K562 (cell line): ENCODE results near the gene CORO2A. TPM values are rescaled to one million over a fixed set of nuclear protein-coding genes. Genes with fewer than 3 reads are reported as not detected.
A peak's percentile ranks its signal among the peaks of the same experiment; 100 is the strongest.

Experiments used
- CREBBP ChIP-seq: IDR thresholded peaks from one replicate; pipeline ENCODE4 v1.6.1; 2012; ENCODE audit warnings: low read depth, mild to moderate bottlenecking, control low read depth, inconsistent platforms, low read length
- FOXA3 ChIP-seq, 2 experiments: fragments of 450-650 bp in 1 of 2; sonication (generic) in 1 of 2; formaldehyde crosslinking; IDR thresholded peaks in 1 of 2; conservative IDR thresholded peaks in 1 of 2; 2 replicates each; pipeline versions ENCODE4 v1.4.0 to v1.8.0; 2020 to 2022; ENCODE audit warnings: mild to moderate bottlenecking in 2 of 2, missing genetic modification reagents in 1 of 2
- NR2C1 ChIP-seq, 2 experiments: fragments of 450-650 bp; IDR thresholded peaks; 2 replicates each; pipeline ENCODE4 v1.6.1; 2017; ENCODE audit warnings: mild to moderate bottlenecking in 2 of 2, antibody characterized with exemption in 1 of 2, inconsistent platforms in 1 of 2, missing compliant biosample characterization in 1 of 2, missing genetic modification characterization in 1 of 2
- RHOXF2B ChIP-seq: fragments of 250-450 bp; sonication (Bioruptor Pico); conservative IDR thresholded peaks from 2 replicates; pipeline ENCODE4 v1.5.1; 2021
- SETDB1 ChIP-seq: IDR thresholded peaks from one replicate; pipeline ENCODE4 v1.6.1; 2012; ENCODE audit warnings: low read length, control low read depth, inconsistent platforms
- ZNF134 ChIP-seq: fragments of 250-450 bp; sonication (Bioruptor Pico); conservative IDR thresholded peaks from 2 replicates; pipeline ENCODE4 v1.4.0; 2020
- polyA plus RNA-seq, 8 experiments: library from polyadenylated mRNA; depleted of rRNA in 4 of 8; stranded (reverse) in 5 of 8; unstranded in 3 of 8; fragments of >200 nt; fragmentation: Nextera tagmentation in 2 of 8; fragmentation: Illumina TruSeq in 1 of 8; extraction: Ambion mirVana in 2 of 8; extraction: Trizol in 1 of 8; gene quantifications; 2 replicates each; pipeline versions ENCODE4 v1.2.1 to v1.2.3, GENCODE V29; 2011 to 2014; ENCODE audit warnings: inconsistent platforms in 1 of 8, missing spikeins in 1 of 8
- total RNA-seq, 7 experiments: library from RNA; depleted of rRNA in 6 of 7; stranded (reverse); fragments of >200 nt in 6 of 7; fragmentation: Illumina TruSeq in 2 of 7; extraction: Trizol in 2 of 7; gene quantifications; 2 replicates each; pipeline versions ENCODE4 v1.2.1 to v1.2.3, GENCODE V29; 2011 to 2021; ENCODE audit warnings: low replicate concordance in 1 of 7
- TF ChIP-seq, protein P1 (sequence below): fragments of 250-450 bp; sonication (Bioruptor Pico); IDR thresholded peaks from 2 replicates; pipeline ENCODE4 v1.8.0; 2021; ENCODE audit warnings: mild to moderate bottlenecking, moderate library complexity
- TF ChIP-seq, protein P2 (sequence below), 2 experiments: fragments of 450-650 bp; formaldehyde crosslinking in 1 of 2; IDR thresholded peaks; 2 replicates each; pipeline versions ENCODE4 v1.4.0 to v1.6.1; 2014 to 2020; ENCODE audit warnings: mild to moderate bottlenecking in 2 of 2, borderline replicate concordance in 1 of 2, low read depth in 1 of 2
- TF ChIP-seq, protein P3 (sequence below): fragments of 200-800 bp; sonication (Bioruptor generic); IDR thresholded peaks from 2 replicates; pipeline ENCODE4 v1.6.1; 2016; ENCODE audit warnings: missing genetic modification characterization, missing compliant biosample characterization
- TF ChIP-seq, protein P4 (sequence below): fragments of 250-450 bp; sonication (Bioruptor Pico); IDR thresholded peaks from 2 replicates; pipeline ENCODE4 v1.8.0; 2021; ENCODE audit warnings: moderate library complexity, mild to moderate bottlenecking, inconsistent platforms

The CORO2A gene
- total and polyA plus RNA-seq, 9 of the 15 experiments (the other 6 are each of a cell fraction or from before 2014, with no cell fraction given): 9.5 to 26.6 (median 18.0) TPM

DNA sequence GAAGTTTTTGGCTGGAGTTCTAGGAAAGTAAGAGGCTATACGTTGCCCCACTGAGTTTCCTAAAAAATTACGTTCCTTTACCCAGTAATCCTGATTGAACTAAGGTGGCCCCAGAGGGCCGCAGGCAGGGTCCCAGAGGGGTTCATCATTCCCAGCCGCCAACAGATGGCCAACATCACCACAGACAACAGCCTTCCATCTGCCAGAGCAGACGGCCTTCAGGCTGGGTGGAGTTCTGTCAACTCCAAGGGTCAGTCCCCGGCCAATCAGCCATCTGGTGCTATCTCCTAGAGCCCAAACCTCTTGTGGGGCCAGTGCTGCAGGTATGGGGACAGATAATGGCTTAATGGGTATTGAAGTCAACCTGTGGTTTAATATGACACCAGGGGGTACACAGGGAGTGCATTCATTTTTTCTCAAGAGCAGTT, 32.6 kb upstream of the CORO2A start (continued):
- TF ChIP-seq, protein P1, sequence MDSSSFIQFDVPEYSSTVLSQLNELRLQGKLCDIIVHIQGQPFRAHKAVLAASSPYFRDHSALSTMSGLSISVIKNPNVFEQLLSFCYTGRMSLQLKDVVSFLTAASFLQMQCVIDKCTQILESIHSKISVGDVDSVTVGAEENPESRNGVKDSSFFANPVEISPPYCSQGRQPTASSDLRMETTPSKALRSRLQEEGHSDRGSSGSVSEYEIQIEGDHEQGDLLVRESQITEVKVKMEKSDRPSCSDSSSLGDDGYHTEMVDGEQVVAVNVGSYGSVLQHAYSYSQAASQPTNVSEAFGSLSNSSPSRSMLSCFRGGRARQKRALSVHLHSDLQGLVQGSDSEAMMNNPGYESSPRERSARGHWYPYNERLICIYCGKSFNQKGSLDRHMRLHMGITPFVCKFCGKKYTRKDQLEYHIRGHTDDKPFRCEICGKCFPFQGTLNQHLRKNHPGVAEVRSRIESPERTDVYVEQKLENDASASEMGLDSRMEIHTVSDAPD (CRISPR knock-in tag): no peak
- TF ChIP-seq, protein P2, sequence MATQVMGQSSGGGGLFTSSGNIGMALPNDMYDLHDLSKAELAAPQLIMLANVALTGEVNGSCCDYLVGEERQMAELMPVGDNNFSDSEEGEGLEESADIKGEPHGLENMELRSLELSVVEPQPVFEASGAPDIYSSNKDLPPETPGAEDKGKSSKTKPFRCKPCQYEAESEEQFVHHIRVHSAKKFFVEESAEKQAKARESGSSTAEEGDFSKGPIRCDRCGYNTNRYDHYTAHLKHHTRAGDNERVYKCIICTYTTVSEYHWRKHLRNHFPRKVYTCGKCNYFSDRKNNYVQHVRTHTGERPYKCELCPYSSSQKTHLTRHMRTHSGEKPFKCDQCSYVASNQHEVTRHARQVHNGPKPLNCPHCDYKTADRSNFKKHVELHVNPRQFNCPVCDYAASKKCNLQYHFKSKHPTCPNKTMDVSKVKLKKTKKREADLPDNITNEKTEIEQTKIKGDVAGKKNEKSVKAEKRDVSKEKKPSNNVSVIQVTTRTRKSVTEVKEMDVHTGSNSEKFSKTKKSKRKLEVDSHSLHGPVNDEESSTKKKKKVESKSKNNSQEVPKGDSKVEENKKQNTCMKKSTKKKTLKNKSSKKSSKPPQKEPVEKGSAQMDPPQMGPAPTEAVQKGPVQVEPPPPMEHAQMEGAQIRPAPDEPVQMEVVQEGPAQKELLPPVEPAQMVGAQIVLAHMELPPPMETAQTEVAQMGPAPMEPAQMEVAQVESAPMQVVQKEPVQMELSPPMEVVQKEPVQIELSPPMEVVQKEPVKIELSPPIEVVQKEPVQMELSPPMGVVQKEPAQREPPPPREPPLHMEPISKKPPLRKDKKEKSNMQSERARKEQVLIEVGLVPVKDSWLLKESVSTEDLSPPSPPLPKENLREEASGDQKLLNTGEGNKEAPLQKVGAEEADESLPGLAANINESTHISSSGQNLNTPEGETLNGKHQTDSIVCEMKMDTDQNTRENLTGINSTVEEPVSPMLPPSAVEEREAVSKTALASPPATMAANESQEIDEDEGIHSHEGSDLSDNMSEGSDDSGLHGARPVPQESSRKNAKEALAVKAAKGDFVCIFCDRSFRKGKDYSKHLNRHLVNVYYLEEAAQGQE (IDR thresholded peaks at IDR 0.05; ENCODE audit: borderline replicate concordance): peak; percentile 13; the same call in 1 of the 2 replicates
- TF ChIP-seq, protein P2 (CRISPR knock-in tag; IDR thresholded peaks at IDR 0.05; ENCODE audit: low read depth): no peak
- TF ChIP-seq, protein P3, sequence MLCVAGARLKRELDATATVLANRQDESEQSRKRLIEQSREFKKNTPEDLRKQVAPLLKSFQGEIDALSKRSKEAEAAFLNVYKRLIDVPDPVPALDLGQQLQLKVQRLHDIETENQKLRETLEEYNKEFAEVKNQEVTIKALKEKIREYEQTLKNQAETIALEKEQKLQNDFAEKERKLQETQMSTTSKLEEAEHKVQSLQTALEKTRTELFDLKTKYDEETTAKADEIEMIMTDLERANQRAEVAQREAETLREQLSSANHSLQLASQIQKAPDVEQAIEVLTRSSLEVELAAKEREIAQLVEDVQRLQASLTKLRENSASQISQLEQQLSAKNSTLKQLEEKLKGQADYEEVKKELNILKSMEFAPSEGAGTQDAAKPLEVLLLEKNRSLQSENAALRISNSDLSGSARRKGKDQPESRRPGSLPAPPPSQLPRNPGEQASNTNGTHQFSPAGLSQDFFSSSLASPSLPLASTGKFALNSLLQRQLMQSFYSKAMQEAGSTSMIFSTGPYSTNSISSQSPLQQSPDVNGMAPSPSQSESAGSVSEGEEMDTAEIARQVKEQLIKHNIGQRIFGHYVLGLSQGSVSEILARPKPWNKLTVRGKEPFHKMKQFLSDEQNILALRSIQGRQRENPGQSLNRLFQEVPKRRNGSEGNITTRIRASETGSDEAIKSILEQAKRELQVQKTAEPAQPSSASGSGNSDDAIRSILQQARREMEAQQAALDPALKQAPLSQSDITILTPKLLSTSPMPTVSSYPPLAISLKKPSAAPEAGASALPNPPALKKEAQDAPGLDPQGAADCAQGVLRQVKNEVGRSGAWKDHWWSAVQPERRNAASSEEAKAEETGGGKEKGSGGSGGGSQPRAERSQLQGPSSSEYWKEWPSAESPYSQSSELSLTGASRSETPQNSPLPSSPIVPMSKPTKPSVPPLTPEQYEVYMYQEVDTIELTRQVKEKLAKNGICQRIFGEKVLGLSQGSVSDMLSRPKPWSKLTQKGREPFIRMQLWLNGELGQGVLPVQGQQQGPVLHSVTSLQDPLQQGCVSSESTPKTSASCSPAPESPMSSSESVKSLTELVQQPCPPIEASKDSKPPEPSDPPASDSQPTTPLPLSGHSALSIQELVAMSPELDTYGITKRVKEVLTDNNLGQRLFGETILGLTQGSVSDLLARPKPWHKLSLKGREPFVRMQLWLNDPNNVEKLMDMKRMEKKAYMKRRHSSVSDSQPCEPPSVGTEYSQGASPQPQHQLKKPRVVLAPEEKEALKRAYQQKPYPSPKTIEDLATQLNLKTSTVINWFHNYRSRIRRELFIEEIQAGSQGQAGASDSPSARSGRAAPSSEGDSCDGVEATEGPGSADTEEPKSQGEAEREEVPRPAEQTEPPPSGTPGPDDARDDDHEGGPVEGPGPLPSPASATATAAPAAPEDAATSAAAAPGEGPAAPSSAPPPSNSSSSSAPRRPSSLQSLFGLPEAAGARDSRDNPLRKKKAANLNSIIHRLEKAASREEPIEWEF: 0 out of 2 replicates have a peak, but pooled peaks have one; percentile 53
- TF ChIP-seq RHOXF2B (no peak), NR2C1 (IDR thresholded peaks at IDR 0.05) (peak; percentile 81), NR2C1 (tag; IDR thresholded peaks at IDR 0.05) (peak; percentile 80), FOXA3 (CRISPR knock-in tag; conservative IDR thresholded peaks at IDR 0.05 in 1 of 2, IDR thresholded peaks at IDR 0.05 in 1 of 2) (peak in 1 of 2 experiments; percentile 48; a peak in 1 of 4 replicates), ZNF134 (CRISPR knock-in tag) (no peak), CREBBP (no peak), SETDB1 (no peak)
- TF ChIP-seq, protein P4, sequence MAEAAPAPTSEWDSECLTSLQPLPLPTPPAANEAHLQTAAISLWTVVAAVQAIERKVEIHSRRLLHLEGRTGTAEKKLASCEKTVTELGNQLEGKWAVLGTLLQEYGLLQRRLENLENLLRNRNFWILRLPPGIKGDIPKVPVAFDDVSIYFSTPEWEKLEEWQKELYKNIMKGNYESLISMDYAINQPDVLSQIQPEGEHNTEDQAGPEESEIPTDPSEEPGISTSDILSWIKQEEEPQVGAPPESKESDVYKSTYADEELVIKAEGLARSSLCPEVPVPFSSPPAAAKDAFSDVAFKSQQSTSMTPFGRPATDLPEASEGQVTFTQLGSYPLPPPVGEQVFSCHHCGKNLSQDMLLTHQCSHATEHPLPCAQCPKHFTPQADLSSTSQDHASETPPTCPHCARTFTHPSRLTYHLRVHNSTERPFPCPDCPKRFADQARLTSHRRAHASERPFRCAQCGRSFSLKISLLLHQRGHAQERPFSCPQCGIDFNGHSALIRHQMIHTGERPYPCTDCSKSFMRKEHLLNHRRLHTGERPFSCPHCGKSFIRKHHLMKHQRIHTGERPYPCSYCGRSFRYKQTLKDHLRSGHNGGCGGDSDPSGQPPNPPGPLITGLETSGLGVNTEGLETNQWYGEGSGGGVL (CRISPR knock-in tag): no peak
